Measurements from ENCODE around the gene SPAG16. TPM values are rescaled to one million over a fixed set of nuclear protein-coding genes. Genes with fewer than 3 reads are reported as not detected.
A peak's percentile ranks its signal among the peaks of the same experiment; 100 is the strongest.
"Not testable (repeated sequence)": the region's sequence is repeated elsewhere in the genome, so short reads cannot be mapped to it uniquely, and the experiment has no call there.

The SPAG16 gene
- total RNA-seq, 1 experiment from 2014 or later, result 13.0 TPM

GRCh38 chr2:213995400-213996105 lies 711.3 kb downstream of the SPAG16 start:
- Histone ChIP-seq H3K9me3 (ENCODE audit: control insufficient read depth, insufficient read depth, low read depth, low read length) (0 out of 2 replicates have a peak, but pooled peaks cover 3% of the 10 kb centered on the region), H3K27me3 (ENCODE audit: control insufficient read depth, insufficient read depth, low read length) (no peaks in the 10 kb centered on the region), H3K4me1 (ENCODE audit: control insufficient read depth, insufficient read depth, low read length) (no peaks in the 10 kb centered on the region), H3K4me3 (ENCODE audit: low read depth in 2 of 2, low read length in 2 of 2) (no peak overlapping the region), H3K27ac (ENCODE audit: low read length) (no peak overlapping the region), H3K36me3 (ENCODE audit: control insufficient read depth, insufficient read depth, low read length) (no peaks in the 10 kb centered on the region)
- in situ Hi-C loops (cut with HindIII; ENCODE audit: low pct_unique_long_range_greater_than_20kb, low sequenced_read_pairs), result no loop called here
- DNase-seq (ENCODE audit: low read depth, low spot score), result peak; percentile 54
- intact Hi-C loops (cut with micrococcal nuclease; ENCODE audit: unreplicated experiment), result no loop called here
- ATAC-seq, result peak; percentile 76; the same call in 1 of the 2 replicates
- POLR2A ChIA-PET, result no interaction called here
- no TSS peak for BruUV-seq (replicated peaks)
- TF ChIP-seq, protein P1, sequence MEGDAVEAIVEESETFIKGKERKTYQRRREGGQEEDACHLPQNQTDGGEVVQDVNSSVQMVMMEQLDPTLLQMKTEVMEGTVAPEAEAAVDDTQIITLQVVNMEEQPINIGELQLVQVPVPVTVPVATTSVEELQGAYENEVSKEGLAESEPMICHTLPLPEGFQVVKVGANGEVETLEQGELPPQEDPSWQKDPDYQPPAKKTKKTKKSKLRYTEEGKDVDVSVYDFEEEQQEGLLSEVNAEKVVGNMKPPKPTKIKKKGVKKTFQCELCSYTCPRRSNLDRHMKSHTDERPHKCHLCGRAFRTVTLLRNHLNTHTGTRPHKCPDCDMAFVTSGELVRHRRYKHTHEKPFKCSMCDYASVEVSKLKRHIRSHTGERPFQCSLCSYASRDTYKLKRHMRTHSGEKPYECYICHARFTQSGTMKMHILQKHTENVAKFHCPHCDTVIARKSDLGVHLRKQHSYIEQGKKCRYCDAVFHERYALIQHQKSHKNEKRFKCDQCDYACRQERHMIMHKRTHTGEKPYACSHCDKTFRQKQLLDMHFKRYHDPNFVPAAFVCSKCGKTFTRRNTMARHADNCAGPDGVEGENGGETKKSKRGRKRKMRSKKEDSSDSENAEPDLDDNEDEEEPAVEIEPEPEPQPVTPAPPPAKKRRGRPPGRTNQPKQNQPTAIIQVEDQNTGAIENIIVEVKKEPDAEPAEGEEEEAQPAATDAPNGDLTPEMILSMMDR (IDR thresholded peaks at IDR 0.05), result no peak
- TF ChIP-seq TCF7L2 (IDR thresholded peaks at IDR 0.05; ENCODE audit: low read depth, low read length) (no peak), REST (IDR thresholded peaks at IDR 0.05; ENCODE audit: insufficient read depth in 1 of 2, low read depth in 2 of 2, low read length in 1 of 2) (no peak), SIN3A (IDR thresholded peaks at IDR 0.05; ENCODE audit: borderline replicate concordance, insufficient read depth, low read depth, low read length) (no peak), POLR2AphosphoS5 (IDR thresholded peaks at IDR 0.05; ENCODE audit: low read depth, low read length) (no peak)
- CTCF ChIA-PET, result no interaction called here

DNA sequence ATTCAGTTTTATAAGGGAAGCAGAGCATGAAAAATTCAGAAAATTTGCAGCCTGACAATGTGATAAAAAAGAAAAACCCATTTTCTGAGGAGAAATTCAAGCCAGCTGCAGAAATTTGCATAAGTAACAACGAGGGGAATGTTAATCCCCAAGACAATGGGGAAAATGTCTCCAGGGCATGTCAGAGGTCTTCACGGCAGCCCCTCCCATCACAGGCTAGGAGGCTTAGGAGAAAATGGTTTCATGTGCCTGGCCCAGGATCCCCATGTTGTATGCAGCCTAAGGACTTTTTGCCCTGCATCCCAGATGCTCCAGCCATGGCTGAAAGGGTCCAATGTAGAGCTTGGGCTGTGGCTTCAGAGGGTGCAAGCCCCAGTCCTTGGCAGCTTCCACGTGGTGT lies 714.7 kb downstream of the SPAG16 start:
- in situ Hi-C loops (cut with HindIII; ENCODE audit: low pct_unique_long_range_greater_than_20kb, low sequenced_read_pairs); POLR2A ChIA-PET; H3K27me3 ChIP-seq (ENCODE audit: control insufficient read depth, insufficient read depth, low read length); BruUV-seq (replicated peaks); ATAC-seq; H3K27ac ChIP-seq (ENCODE audit: low read length); H3K9me3 ChIP-seq (ENCODE audit: control insufficient read depth, insufficient read depth, low read depth, low read length); DNase-seq (ENCODE audit: low read depth, low spot score); H3K4me3 ChIP-seq (ENCODE audit: low read depth in 2 of 2, low read length in 2 of 2); CTCF ChIA-PET; intact Hi-C loops (cut with micrococcal nuclease; ENCODE audit: unreplicated experiment); H3K4me1 ChIP-seq (ENCODE audit: control insufficient read depth, insufficient read depth, low read length); H3K36me3 ChIP-seq (ENCODE audit: control insufficient read depth, insufficient read depth, low read length): not testable (repeated sequence)

DNA sequence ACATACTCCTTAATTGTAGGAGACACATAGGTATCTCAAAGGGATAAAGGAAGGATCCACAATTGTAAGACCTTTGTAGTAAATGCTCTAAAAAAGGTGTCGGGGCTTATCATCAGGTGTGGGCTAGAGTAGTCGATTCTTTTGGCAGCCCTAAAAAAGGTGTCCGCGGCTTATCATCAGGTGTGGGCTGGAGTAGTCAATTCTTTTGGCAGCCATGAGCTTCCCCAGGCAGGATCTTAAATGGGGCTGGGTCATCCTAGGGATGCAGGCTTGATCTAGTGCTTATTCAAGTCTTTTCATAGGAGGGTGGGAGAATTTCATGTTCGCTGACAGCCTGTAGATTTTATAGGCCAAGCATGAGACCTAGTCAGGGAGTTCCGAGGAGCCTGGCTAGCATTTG lies 720.2 kb downstream of the SPAG16 start:
- BruUV-seq (replicated peaks), result no TSS peak
- ChIA-PET CTCF (no interaction called here), POLR2A (no interaction called here)
- in situ Hi-C loops (cut with HindIII; ENCODE audit: low pct_unique_long_range_greater_than_20kb, low sequenced_read_pairs) (no loop called here), intact Hi-C loops (cut with micrococcal nuclease; ENCODE audit: unreplicated experiment) (no loop called here)
- no peak overlapping the region for H3K4me3 ChIP-seq (ENCODE audit: low read depth in 2 of 2, low read length in 2 of 2)
- no peak for ATAC-seq
- no peak overlapping the region for H3K27ac ChIP-seq (ENCODE audit: low read length)
- H3K4me1 ChIP-seq (ENCODE audit: control insufficient read depth, insufficient read depth, low read length), result no peaks in the 10 kb centered on the region
- TF ChIP-seq POLR2AphosphoS5 (IDR thresholded peaks at IDR 0.05; ENCODE audit: low read depth, low read length), result no peak
- TF ChIP-seq TCF7L2 (IDR thresholded peaks at IDR 0.05; ENCODE audit: low read depth, low read length), result no peak
- TF ChIP-seq REST (IDR thresholded peaks at IDR 0.05; ENCODE audit: insufficient read depth in 1 of 2, low read depth in 2 of 2, low read length in 1 of 2), result no peak
- no peak for TF ChIP-seq SIN3A (IDR thresholded peaks at IDR 0.05; ENCODE audit: borderline replicate concordance, insufficient read depth, low read depth, low read length)
- TF ChIP-seq, protein P1 (IDR thresholded peaks at IDR 0.05), result no peak
- no peaks in the 10 kb centered on the region for H3K9me3 ChIP-seq (ENCODE audit: control insufficient read depth, insufficient read depth, low read depth, low read length)
- DNase-seq (ENCODE audit: low read depth, low spot score), result no peak
- H3K36me3 ChIP-seq (ENCODE audit: control insufficient read depth, insufficient read depth, low read length), result no peaks in the 10 kb centered on the region
- H3K27me3 ChIP-seq (ENCODE audit: control insufficient read depth, insufficient read depth, low read length), result no peaks in the 10 kb centered on the region

All from Panc1 (cell line).